Heart right ventricle (tissue), 16 donors: ENCODE data around the gene CLIC3. TPM values are rescaled to one million over a fixed set of nuclear protein-coding genes. Genes with fewer than 3 reads are reported as not detected.
A peak's percentile ranks its signal among the peaks of the same experiment; 100 is the strongest.

ENCODE experiments used
- ATAC-seq, 8 donors: fragments of 200-7000 bp; cut with Tn5 transposase; one replicate each; pipeline ENCODE4 v1.9.1; 2020; ENCODE audit warnings: mild to moderate bottlenecking in 8 of 8, moderate library complexity in 8 of 8, moderate number of reproducible peaks in 1 of 8
- DNase-seq, 2 donors: peaks; one replicate each; pipeline ENCODE4 v3.0.0-alpha.2; 2020
- H3K27ac ChIP-seq, 10 donors: fragments of 200-600 bp; sonication (generic) in 2 of 10; one replicate each; pipeline versions ENCODE4 v1.5.0 to v1.8.0; 2020 to 2022; ENCODE audit warnings: mild to moderate bottlenecking in 3 of 10
- H3K27me3 ChIP-seq, 7 donors: fragments of 200-600 bp; one replicate each; pipeline ENCODE4 v1.8.0; 2021 to 2022; ENCODE audit warnings: mild to moderate bottlenecking in 2 of 7
- H3K36me3 ChIP-seq, 9 donors: fragments of 200-600 bp; sonication (generic) in 1 of 9; one replicate each; pipeline versions ENCODE4 v1.5.0 to v1.8.0; 2020 to 2022; ENCODE audit warnings: mild to moderate bottlenecking in 2 of 9
- H3K4me1 ChIP-seq, 9 donors: fragments of 200-600 bp; sonication (generic) in 1 of 9; one replicate each; pipeline versions ENCODE4 v1.5.0 to v1.8.0; 2020 to 2022; ENCODE audit warnings: mild to moderate bottlenecking in 4 of 9
- H3K4me3 ChIP-seq, 10 donors: fragments of 200-600 bp; sonication (generic) in 2 of 10; one replicate each; pipeline versions ENCODE4 v1.5.0 to v1.8.0; 2020 to 2022; ENCODE audit warnings: mild to moderate bottlenecking in 7 of 10, moderate library complexity in 2 of 10
- H3K9me3 ChIP-seq, 11 donors: fragments of 200-600 bp in 10 of 11; sonication (generic) in 2 of 11; one replicate each; pipeline versions ENCODE4 v1.5.0 to v1.8.0; 2013 to 2022; ENCODE audit warnings: mild to moderate bottlenecking in 2 of 11, control low read depth in 1 of 11, moderate library complexity in 1 of 11
- WGBS, 2 donors: extraction: QIAGEN DNeasy Blood & Tissue Kit; methylation state at CpG; one replicate each; pipeline ENCODE4 v1.1.7; 2013; ENCODE audit warnings: inconsistent platforms in 1 of 2; 5-methylcytosine and 5-hydroxymethylcytosine counted together
- intact Hi-C, 10 donors: fragments of 100-400 bp; cut with DNase I; formaldehyde crosslinking; loops; one replicate each; pipeline versions ENCODE4 v1.11.1 to v1.14.2; 2022
- polyA plus RNA-seq, 2 donors: library from polyadenylated mRNA; stranded (reverse); fragments of 200-250 nt; gene quantifications; one replicate each; pipeline ENCODE4 v1.2.3, GENCODE V29; 2013
- total RNA-seq, 10 donors: library from RNA; stranded (reverse); fragmentation: NEBNext Ultra II Directional in 3 of 10; extraction: Animal tissue kit (Norgen Biotek cat#: 25700) in 3 of 10; gene quantifications; one replicate each; pipeline versions ENCODE4 v1.2.1 to v1.2.4, GENCODE V29; 2021 to 2023
- TF ChIP-seq, protein P1 (sequence below), 9 donors: fragments of 200-600 bp; sonication (generic) in 2 of 9; IDR thresholded peaks; one replicate each; pipeline versions ENCODE4 v1.5.0 to v1.8.0; 2021 to 2022; ENCODE audit warnings: antibody characterized with exemption in 9 of 9, mild to moderate bottlenecking in 5 of 9, moderate library complexity in 1 of 9
- donor health status: Arrhythmogenic right ventricular cardiomyopathy.
- donor health status: ischemic (EF 13 %, LVEDD 7.1; RV severe dilation, severe dysfunction).
- donor health status: healthy with polysubstance abuse.
- donor health status: DM: no; HTN: yes; CAD: no.
- donor health status: DM: no; HTN: no; CAD: no.
- donor health status: ischemic (EF 25% LVEDD 6.9; RV normal size, moderate dysfunction).
- donor health status: ischemic (EF 25% LVEDD 5.7; RV mildly dilated, moderate dysfunction).
- donor health status: healthy.
- donor health status: DM: yes; HTN: yes; CAD: no.
- donor health status: Ischemic cardiomyopathy.
- donor health status: ischemic (EF 35%, LVEDD 5.7; RV mildly dilated, moderate dysfunction).
- donor health status: nonischemic (EF 11% LVEDD 7.7; RV severe dilation, severe dysfunction).
- donor health status: DM: yes; HTN: yes; CAD: no.
- donor health status: PGD.
- donor health status: ischemic (EF 29% LVEDD 5.4; RV normal size, mild dysfunction).
- donor health status: nonischemic (EF 23%, LVEDD 6.1; RV moderate dilation, normal function).

Gene CLIC3
- total and polyA plus RNA-seq, 12 donors: 0.46 to 21.4 (median 3.2) TPM

DNA sequence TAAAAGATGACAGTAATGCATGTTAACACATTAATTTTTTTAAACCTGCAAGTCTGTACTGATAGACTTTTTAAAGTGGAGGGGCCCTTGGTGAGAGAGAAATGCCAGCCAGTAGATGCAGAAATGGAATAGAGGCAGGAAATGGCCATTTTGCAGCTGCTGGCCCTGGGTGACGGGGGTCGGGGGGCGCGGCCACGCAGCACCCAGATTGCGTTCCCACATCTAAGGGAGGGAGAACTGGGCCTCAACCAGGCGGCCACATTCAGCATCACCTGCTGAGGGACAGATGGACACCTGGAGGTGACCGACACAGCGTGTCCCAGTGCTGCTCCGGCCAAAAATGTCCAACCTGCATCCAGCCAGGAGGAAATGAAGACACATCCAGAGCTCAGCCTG, 6.3 kb upstream of the CLIC3 start:
- peaks cover 0 to 13% (median 0%) of the 10 kb centered on the region in 11 donors for H3K9me3 ChIP-seq
- intact Hi-C loops: no loop called here
- H3K27me3 ChIP-seq: peaks cover 0 to under 1% (median 0%) of the 10 kb centered on the region in 7 donors
- H3K4me3 ChIP-seq: no peak overlapping the region
- peaks cover 0 to 39% (median 0%) of the 10 kb centered on the region in 9 donors for H3K4me1 ChIP-seq
- peaks cover 0 to 2% (median 0%) of the 10 kb centered on the region in 9 donors for H3K36me3 ChIP-seq
- TF ChIP-seq, protein P1, sequence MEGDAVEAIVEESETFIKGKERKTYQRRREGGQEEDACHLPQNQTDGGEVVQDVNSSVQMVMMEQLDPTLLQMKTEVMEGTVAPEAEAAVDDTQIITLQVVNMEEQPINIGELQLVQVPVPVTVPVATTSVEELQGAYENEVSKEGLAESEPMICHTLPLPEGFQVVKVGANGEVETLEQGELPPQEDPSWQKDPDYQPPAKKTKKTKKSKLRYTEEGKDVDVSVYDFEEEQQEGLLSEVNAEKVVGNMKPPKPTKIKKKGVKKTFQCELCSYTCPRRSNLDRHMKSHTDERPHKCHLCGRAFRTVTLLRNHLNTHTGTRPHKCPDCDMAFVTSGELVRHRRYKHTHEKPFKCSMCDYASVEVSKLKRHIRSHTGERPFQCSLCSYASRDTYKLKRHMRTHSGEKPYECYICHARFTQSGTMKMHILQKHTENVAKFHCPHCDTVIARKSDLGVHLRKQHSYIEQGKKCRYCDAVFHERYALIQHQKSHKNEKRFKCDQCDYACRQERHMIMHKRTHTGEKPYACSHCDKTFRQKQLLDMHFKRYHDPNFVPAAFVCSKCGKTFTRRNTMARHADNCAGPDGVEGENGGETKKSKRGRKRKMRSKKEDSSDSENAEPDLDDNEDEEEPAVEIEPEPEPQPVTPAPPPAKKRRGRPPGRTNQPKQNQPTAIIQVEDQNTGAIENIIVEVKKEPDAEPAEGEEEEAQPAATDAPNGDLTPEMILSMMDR (IDR thresholded peaks at IDR 0.05): no peak
- no peak for DNase-seq
- H3K27ac ChIP-seq: no peak overlapping the region
- no peak for ATAC-seq
- WGBS, 2 donors: 86 to 88% methylated on average over 10 of the region's 10 CpGs

DNA sequence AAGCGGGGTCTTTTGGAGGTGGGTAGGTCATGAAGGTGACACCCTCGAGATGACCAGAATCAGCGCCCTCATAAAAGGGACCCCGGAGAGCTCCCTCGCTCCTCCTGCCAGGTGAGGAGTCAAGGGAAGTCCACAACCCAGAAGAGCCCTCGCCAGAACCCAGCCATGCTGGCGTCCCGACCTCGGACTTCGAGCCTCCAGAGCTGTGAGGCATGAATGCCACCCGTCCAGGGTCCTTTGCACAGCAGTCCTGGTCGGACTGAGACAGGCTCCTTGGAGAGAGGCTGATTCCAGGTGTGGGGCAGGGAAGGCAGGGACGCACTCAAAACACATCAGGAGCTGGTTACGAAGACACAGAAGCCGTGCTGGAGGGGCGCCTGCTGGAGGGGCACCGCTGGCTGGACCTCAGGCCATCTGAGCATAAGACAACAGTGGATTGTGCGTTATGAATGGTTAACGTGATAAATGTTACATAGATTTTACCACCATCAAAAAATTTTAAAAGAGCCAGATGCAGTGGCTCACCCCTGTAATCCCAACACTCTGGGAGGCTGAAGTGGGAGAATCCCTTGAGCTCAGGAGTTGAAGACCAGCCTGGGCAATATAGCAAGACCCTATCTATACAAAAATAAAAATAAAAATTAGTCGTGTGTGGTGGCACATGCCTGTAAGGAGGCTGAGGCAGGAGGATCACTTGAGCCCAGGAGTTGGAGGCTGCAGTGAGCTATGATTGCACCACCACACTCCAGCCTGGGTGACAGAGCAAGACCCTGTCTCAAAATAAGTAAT, 5.7 kb upstream of the CLIC3 start:
- Histone ChIP-seq H3K36me3 (no peaks in the 10 kb centered on the region), H3K9me3 (peaks cover 0 to 13% (median 0%) of the 10 kb centered on the region in 11 donors), H3K27me3 (peaks cover 0 to 7% (median 0%) of the 10 kb centered on the region in 7 donors), H3K27ac (no peak overlapping the region), H3K4me1 (peaks cover 0 to 45% (median under 1%) of the 10 kb centered on the region in 9 donors), H3K4me3 (no peak overlapping the region)
- DNase-seq (no peak), ATAC-seq (no peak)
- TF ChIP-seq, protein P1 (IDR thresholded peaks at IDR 0.05): no peak
- intact Hi-C loops: no loop called here
- 87 to 91% methylated on average over 20 of the region's 20 CpGs for WGBS, 2 donors

DNA sequence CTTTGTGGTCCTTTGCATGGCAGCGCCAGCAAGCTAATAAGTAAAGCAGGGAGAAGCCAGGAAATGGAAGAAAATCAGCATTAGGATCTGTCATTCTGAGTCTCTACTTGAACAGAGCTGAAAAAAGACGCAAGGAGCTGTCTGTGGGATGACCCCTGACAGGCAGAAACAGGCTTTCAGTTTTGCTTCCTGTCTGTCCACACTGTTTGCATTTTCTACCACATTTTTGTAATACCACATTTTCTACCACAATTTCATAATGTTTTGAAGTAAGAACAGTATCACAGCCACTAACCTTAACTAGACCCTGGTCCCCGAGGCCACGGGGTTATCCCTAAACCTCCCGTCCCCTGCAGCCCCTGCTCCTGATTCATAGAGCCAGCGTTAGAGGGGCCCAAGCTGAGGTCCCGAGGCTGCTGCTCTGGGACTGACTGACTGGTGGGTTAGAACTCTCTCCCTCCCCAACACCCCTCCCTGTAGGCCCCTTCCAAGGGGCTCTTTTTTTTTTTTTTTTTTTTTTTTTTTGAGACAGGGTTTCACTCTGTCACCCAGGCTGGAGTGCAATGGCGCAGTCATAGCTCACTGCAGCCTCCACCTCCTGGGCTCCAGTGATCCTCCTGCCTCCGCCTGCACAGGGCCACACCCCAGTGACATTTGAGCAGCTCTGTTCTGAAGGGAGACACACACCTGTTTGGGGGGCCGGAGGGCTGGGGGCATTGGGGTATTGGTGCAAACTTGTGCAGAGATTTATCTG, 4.0 kb upstream of the CLIC3 start:
- Histone ChIP-seq H3K4me1 (peaks cover 5 to 55% (median 18%) of the 10 kb centered on the region in 9 donors), H3K9me3 (peaks cover 0 to 11% (median 0%) of the 10 kb centered on the region in 11 donors), H3K27me3 (peaks cover 0 to 24% (median 4%) of the 10 kb centered on the region in 7 donors), H3K27ac (peak overlapping the region in 2 of 10 donors; percentile 15 to 80), H3K36me3 (no peaks in the 10 kb centered on the region), H3K4me3 (no peak overlapping the region)
- whole genome bisulfite sequencing, 2 donors: 72 to 80% methylated on average over 10 of the region's 10 CpGs
- DNase-seq (no peak), ATAC-seq (no peak)
- intact Hi-C loops: no loop called here
- TF ChIP-seq, protein P1 (IDR thresholded peaks at IDR 0.05): no peak

DNA sequence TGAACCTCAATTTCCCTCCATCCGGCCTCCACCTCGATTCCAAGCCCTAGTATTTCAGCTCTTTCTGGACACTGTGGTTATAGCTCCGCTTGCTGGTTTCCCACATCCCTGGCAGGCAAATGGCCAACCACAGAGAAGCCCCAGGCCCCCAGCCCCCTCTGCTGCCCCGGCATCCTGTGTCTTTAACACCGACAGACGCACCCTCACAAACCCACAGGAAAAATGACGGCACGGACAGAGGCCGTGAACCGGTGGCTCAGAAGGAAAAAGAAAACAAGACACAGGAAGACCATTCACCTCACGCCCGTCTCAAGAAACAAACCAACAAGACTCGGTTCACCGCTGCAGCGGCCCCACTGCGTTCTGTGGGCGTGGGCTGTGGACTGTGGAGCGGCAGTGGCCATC, 1.5 kb upstream of the CLIC3 start:
- Histone ChIP-seq H3K36me3 (peaks cover 0 to 13% (median 0%) of the 10 kb centered on the region in 9 donors), H3K27ac (peak overlapping the region in 2 of 10 donors; percentile 11 to 67), H3K4me3 (no peak overlapping the region), H3K9me3 (no peaks in the 10 kb centered on the region), H3K4me1 (peaks cover 8 to 77% (median 38%) of the 10 kb centered on the region in 9 donors), H3K27me3 (peaks cover 0 to 41% (median 17%) of the 10 kb centered on the region in 7 donors)
- ATAC-seq (no peak), DNase-seq (no peak)
- TF ChIP-seq, protein P1 (IDR thresholded peaks at IDR 0.05): peak in 3 of 9 donors; percentile 21 to 42 (median 28)
- intact Hi-C loops: loop anchor here in 1 of 10 donors (5.0 kb wide), 1 partner anchor 51 kb away; the partner anchor contains the start of gene C8G
- WGBS, 2 donors: 58 to 62% methylated on average over 18 of the region's 18 CpGs
